GM12878 (cell line): ENCODE results near the gene NPAS3. TPM values are rescaled to one million over a fixed set of nuclear protein-coding genes. Genes with fewer than 3 reads are reported as not detected.

Source experiments
- ATAC-seq: fragments of 200-7000 bp; cut with Tn5 transposase; 3 replicates; pipeline ENCODE4 v1.9.1; 2020; ENCODE audit warnings: mild to moderate bottlenecking, moderate library complexity
- BruUV-seq: library from RNA; stranded (reverse); fragments of 400-500 nt; replicated peaks from 2 replicates; lab custom pipeline; 2021; lab: Mats Ljungman, UMichigan
- CTCF ChIA-PET: fragments of 300-600 bp; sonication (Branson Sonifier 250); formaldehyde crosslinking; extraction: SDS; loops from one replicate; lab custom pipeline; 2021; ENCODE audit warnings: inconsistent platforms; lab: Yijun Ruan, JAX
- POLR2A ChIA-PET: fragments of 350-600 bp; formaldehyde crosslinking; extraction: SDS; loops from one replicate; lab custom pipeline; 2021; ENCODE audit warnings: inconsistent platforms; lab: Charles Lee
- RAD21 ChIA-PET: fragments of 300-600 bp; sonication (Branson Sonifier 250); formaldehyde crosslinking; loops from one replicate; lab custom pipeline; 2023; ENCODE audit warnings: antibody characterized with exemption; ENCODE audit not compliant: unreplicated experiment; lab: Charles Lee
- SMC1A ChIA-PET: fragments of 300-600 bp; sonication (Branson Sonifier 250); formaldehyde crosslinking; loops from one replicate; lab custom pipeline; 2023; ENCODE audit not compliant: unreplicated experiment, uncharacterized antibody; lab: Charles Lee
- DNase-seq: peaks from one replicate; pipeline ENCODE4 v3.0.0-alpha.2; 2011; ENCODE audit warnings: low read depth, low spot score
- FAIRE-seq: peaks from 3 replicates; lab custom pipeline; 2011; peaks lifted over from hg19 to GRCh38; lab: Jason Lieb, UNC
- H2AFZ ChIP-seq: 2 replicates; pipeline ENCODE4 v1.6.0; 2011; ENCODE audit warnings: low read depth, low read length, control low read depth; ENCODE audit not compliant: control insufficient read depth
- H3K27ac ChIP-seq: 2 replicates; pipeline ENCODE4 v1.5.1; 2011; ENCODE audit warnings: control low read depth; ENCODE audit not compliant: control insufficient read depth, insufficient read depth
- H3K27me3 ChIP-seq, 2 experiments: replicated peaks in 1 of 2; 2 replicates each; pipeline versions ENCODE4 v1.6.0 to v1.6.1; 2011; ENCODE audit warnings: low read length in 1 of 2; ENCODE audit not compliant: control insufficient read depth in 2 of 2, insufficient read depth in 2 of 2
- H3K36me3 ChIP-seq, 2 experiments: 2 replicates each; pipeline ENCODE4 v1.5.1; 2011; ENCODE audit warnings: low read length in 1 of 2; ENCODE audit not compliant: control insufficient read depth in 2 of 2, insufficient read depth in 2 of 2
- H3K4me1 ChIP-seq: 2 replicates; pipeline ENCODE4 v1.6.1; 2011; ENCODE audit warnings: mild to moderate bottlenecking, low read length, moderate library complexity, mixed read lengths; ENCODE audit not compliant: control insufficient read depth, insufficient read depth
- H3K4me2 ChIP-seq: 2 replicates; pipeline ENCODE4 v1.6.0; 2011; ENCODE audit warnings: control low read depth; ENCODE audit not compliant: control insufficient read depth, insufficient read depth
- H3K4me3 ChIP-seq: fragments of 200-600 bp; sonication (generic); 2 replicates; pipeline ENCODE4 v1.5.1; 2016
- H3K79me2 ChIP-seq: 2 replicates; pipeline ENCODE4 v1.6.0; 2011; ENCODE audit warnings: low read length; ENCODE audit not compliant: control insufficient read depth, insufficient read depth
- H3K9ac ChIP-seq: 2 replicates; pipeline ENCODE4 v1.8.0; 2011; ENCODE audit warnings: low read length, control low read depth, mixed read lengths; ENCODE audit not compliant: control insufficient read depth, insufficient read depth
- H3K9me3 ChIP-seq: replicated peaks from 3 replicates; pipeline ENCODE4 v1.5.1; 2011; ENCODE audit warnings: mild to moderate bottlenecking, low read length; ENCODE audit not compliant: control insufficient read depth, insufficient read depth
- H4K20me1 ChIP-seq: 2 replicates; pipeline ENCODE4 v1.6.0; 2011; ENCODE audit not compliant: control insufficient read depth, insufficient read depth
- CBX5 ChIP-seq: sonication (generic); IDR thresholded peaks from 2 replicates; pipeline ENCODE4 v1.6.1; 2016; ENCODE audit warnings: low read depth, moderate library complexity, mild to moderate bottlenecking, inconsistent platforms
- DPF2 ChIP-seq: fragments of 450-650 bp; IDR thresholded peaks from 2 replicates; pipeline ENCODE4 v1.6.1; 2017; ENCODE audit warnings: mild to moderate bottlenecking
- E2F8 ChIP-seq: fragments of 450-650 bp; IDR thresholded peaks from 2 replicates; pipeline ENCODE4 v1.6.1; 2018; ENCODE audit warnings: mild to moderate bottlenecking, low read depth, moderate library complexity; ENCODE audit not compliant: partially characterized antibody
- EZH2 ChIP-seq: IDR thresholded peaks from 2 replicates; pipeline ENCODE4 v1.6.1; 2012; ENCODE audit warnings: low read depth, mild to moderate bottlenecking, control low read depth, inconsistent platforms, low read length, borderline replicate concordance; ENCODE audit not compliant: control insufficient read depth
- MTA3 ChIP-seq: IDR thresholded peaks from 2 replicates; pipeline ENCODE4 v1.6.1; 2012; ENCODE audit warnings: low read length, inconsistent platforms, borderline replicate concordance
- NR2C1 ChIP-seq: fragments of 450-650 bp; IDR thresholded peaks from 2 replicates; pipeline ENCODE4 v1.6.1; 2017; ENCODE audit warnings: antibody characterized with exemption, mild to moderate bottlenecking, moderate library complexity
- RELA ChIP-seq: fragments of 450-650 bp; IDR thresholded peaks from 2 replicates; pipeline ENCODE4 v1.8.0; 2014; ENCODE audit warnings: borderline replicate concordance; ENCODE audit not compliant: partially characterized antibody
- SUPT20H ChIP-seq: IDR thresholded peaks from 2 replicates; pipeline ENCODE4 v1.6.1; 2011; ENCODE audit warnings: low read depth, mild to moderate bottlenecking, low read length, moderate library complexity, borderline replicate concordance; ENCODE audit not compliant: control insufficient read depth
- YY1 ChIP-seq: IDR thresholded peaks from 2 replicates; pipeline ENCODE4 v1.6.1; 2011; ENCODE audit warnings: low read depth, mild to moderate bottlenecking, low read length
- WGBS: methylation state at CpG from one replicate; pipeline ENCODE4 v1.1.6; 2016; ENCODE audit warnings: low lambda C conversion rate; ENCODE audit not compliant: insufficient replicate concordance, insufficient coverage; ENCODE audit errors: missing lambda C conversion rate; 5-methylcytosine and 5-hydroxymethylcytosine counted together
- in situ Hi-C: fragments of 300-500 bp; cut with MboI; formaldehyde crosslinking; loops from 9 replicates; pipeline ENCODE4 v1.14.3; 2018; ENCODE audit warnings: mixed read lengths
- intact Hi-C: fragments of 100-400 bp; cut with micrococcal nuclease; formaldehyde crosslinking; loops from one replicate; pipeline ENCODE4 v1.14.2; 2022; ENCODE audit not compliant: unreplicated experiment
- polyA plus RNA-seq, 11 experiments: library from polyadenylated mRNA; depleted of rRNA in 4 of 11; unstranded in 6 of 11; stranded (reverse) in 5 of 11; fragments of >200 nt; fragmentation: Nextera tagmentation in 4 of 11; fragmentation: Illumina TruSeq in 1 of 11; extraction: Ambion mirVana in 4 of 11; extraction: Trizol in 1 of 11; gene quantifications; 1 replicate in 1 of 11; 2 replicates in 10 of 11; pipeline versions ENCODE4 v1.2.1 to v1.2.3, GENCODE V29; 2011 to 2016; ENCODE audit warnings: inconsistent platforms in 2 of 11, missing spikeins in 2 of 11, low read depth in 1 of 11
- total RNA-seq, 4 experiments: library from RNA; depleted of rRNA in 3 of 4; stranded (reverse); fragments of >200 nt in 3 of 4; fragmentation: Illumina TruSeq in 1 of 4; extraction: Trizol in 1 of 4; gene quantifications; 2 replicates each; pipeline versions ENCODE4 v1.2.1 to v1.2.3, GENCODE V29; 2013 to 2021

The NPAS3 gene
- total and polyA plus RNA-seq, 10 of the 15 experiments (the other 5 are each of a cell fraction or from before 2014, with no cell fraction given) = under 0.01 to 2.7 (median 0.03) TPM; not detected in 6

DNA sequence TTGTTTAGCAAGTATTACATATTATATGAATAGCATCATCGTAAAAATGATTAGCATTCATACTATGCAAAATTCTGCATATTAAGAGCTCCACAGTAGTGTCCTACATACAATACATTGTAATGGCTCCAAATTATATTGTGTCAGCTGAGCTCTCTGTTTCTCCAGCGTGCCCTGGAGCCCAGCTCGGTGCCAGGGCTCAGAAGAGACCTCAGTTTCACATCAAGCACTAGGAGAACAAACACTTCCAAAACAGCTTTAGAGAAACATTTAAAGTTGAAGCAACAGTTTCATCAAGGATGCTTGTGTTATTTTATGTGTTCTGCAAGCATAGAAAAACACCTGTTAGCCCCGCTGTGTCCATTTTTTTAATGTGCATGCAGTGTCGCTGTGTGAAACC lies 555.3 kb downstream of the NPAS3 start:
- ChIA-PET CTCF (interaction anchor here (0.8 to 1.0 kb wide), 3 partner anchors 8 to 10 kb away, joined by 3 read pairs; no protein-coding TSS in a partner anchor), POLR2A (no interaction called here), RAD21 (interaction anchor here (1.2 to 1.6 kb wide), 4 partner anchors 9 to 299 kb away, joined by 3 to 6 read pairs (median 4); no protein-coding TSS in a partner anchor), SMC1A (interaction anchor here (0.9 to 10.5 kb wide), 8 partner anchors 9 to 82 kb away, joined by 3 to 120 read pairs (median 4); no protein-coding TSS in a partner anchor)
- BruUV-seq = no TSS peak
- H3K4me1 ChIP-seq = no peaks in the 10 kb centered on the region
- TF ChIP-seq E2F8 (no peak), YY1 (no peak), RELA (no peak), NR2C1 (no peak), CBX5 (no peak), SUPT20H (no peak), EZH2 (no peak), MTA3 (no peak), DPF2 (no peak)
- H3K9ac ChIP-seq = no peak overlapping the region
- 49% methylated on average over 5 of the region's 5 CpGs for WGBS
- DNase-seq (no peak), ATAC-seq (no peak), FAIRE-seq (no peak)
- in situ Hi-C loops (no loop called here), intact Hi-C loops (no loop called here)
- H3K4me3 ChIP-seq = no peak overlapping the region
- H2AFZ ChIP-seq = no peak overlapping the region
- no peak overlapping the region for H3K4me2 ChIP-seq
- no peaks in the 10 kb centered on the region for H3K36me3 ChIP-seq
- no peaks in the 10 kb centered on the region for H3K79me2 ChIP-seq
- H3K9me3 ChIP-seq = no peaks in the 10 kb centered on the region
- no peaks in the 10 kb centered on the region; a peak in 1 of 4 replicates for H3K27me3 ChIP-seq
- H4K20me1 ChIP-seq = no peaks in the 10 kb centered on the region
- no peak overlapping the region for H3K27ac ChIP-seq
